Measurements from ENCODE around the gene GNL1. TPM values are rescaled to one million over a fixed set of nuclear protein-coding genes. Genes with fewer than 3 reads are reported as not detected.

The GNL1 gene
- polyA plus RNA-seq, 1 of the 3 experiments (the other 2 are of a cell fraction), result 36.4 TPM

DNA sequence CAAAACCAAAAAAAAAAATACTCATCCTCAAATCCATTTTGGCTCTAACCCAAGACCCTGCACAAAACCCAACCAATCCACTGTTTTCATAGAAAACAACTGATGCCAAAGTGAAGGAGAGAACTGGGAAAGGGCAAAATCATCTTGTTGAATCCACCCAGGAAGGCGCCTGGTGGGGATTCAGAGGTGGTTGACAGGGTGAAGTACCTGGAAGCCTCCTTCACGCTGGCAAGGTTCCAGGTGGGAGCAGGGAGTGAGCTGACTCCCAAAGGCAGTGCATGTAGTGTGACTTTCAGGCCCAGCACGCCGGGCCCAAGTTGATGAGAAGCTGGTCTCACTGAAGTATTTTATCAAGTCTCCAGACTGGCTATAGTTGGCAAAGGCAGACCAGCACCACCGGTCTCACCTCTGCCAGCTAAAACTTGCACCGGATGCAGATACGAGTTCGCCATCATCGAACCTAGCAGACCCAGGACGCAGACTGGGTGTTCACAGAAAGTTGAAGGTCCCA lies 44.2 kb upstream of the GNL1 start:
- 0 out of 4 replicates have a peak overlapping the region, but pooled peaks of 1 of the 2 experiments have one; percentile 13 for H3K27ac ChIP-seq (ENCODE audit: low read depth in 2 of 2, low read length in 1 of 2)
- no peaks in the 10 kb centered on the region for H3K79me2 ChIP-seq (ENCODE audit: insufficient read depth)
- H3K36me3 ChIP-seq (replicated peaks in 1 of 2; ENCODE audit: control insufficient read depth in 1 of 2, insufficient read depth in 2 of 2, low read length in 1 of 2), result peaks cover 33 to 52% of the 10 kb centered on the region in 2 experiments
- H4K20me1 ChIP-seq (ENCODE audit: insufficient read depth), result no peaks in the 10 kb centered on the region
- H3K9me3 ChIP-seq, result no peaks in the 10 kb centered on the region
- H3F3A ChIP-seq (replicated peaks; ENCODE audit: insufficient read depth), result peaks cover 35% of the 10 kb centered on the region
- no peak for DNase-seq
- no peak overlapping the region for H2AFZ ChIP-seq (ENCODE audit: low read depth)
- CTCF ChIA-PET, result interaction anchor here (1.4 to 9.9 kb wide), 4 partner anchors 10 to 56 kb away, joined by 5 to 118 read pairs (median 12); no protein-coding TSS in a partner anchor
- POLR2A ChIA-PET, result interaction anchor here (1.2 to 2.4 kb wide), 5 partner anchors 7 to 13 kb away, joined by 3 to 18 read pairs (median 6); no protein-coding TSS in a partner anchor
- no peak overlapping the region for H3K4me3 ChIP-seq (ENCODE audit: low read depth in 2 of 2, low read length in 1 of 2)
- H3K9me2 ChIP-seq, result no peaks in the 10 kb centered on the region
- H3K4me2 ChIP-seq, result no peak overlapping the region
- TF ChIP-seq FOXM1 (IDR thresholded peaks at IDR 0.05; ENCODE audit: low read depth) (no peak), MEF2A (IDR thresholded peaks at IDR 0.05; ENCODE audit: borderline replicate concordance, low read depth) (no peak), SMC3 (IDR thresholded peaks at IDR 0.05; ENCODE audit: low read depth, low read length) (no peak), POLR2AphosphoS5 (IDR thresholded peaks at IDR 0.05; ENCODE audit: low read depth, low read length) (peak; percentile 29; the same call in 1 of the 2 replicates), NRF1 (IDR thresholded peaks at IDR 0.05; ENCODE audit: low read depth, low read length) (no peak), GABPA (IDR thresholded peaks at IDR 0.05; ENCODE audit: low read depth) (no peak), FOSL2 (IDR thresholded peaks at IDR 0.05; ENCODE audit: borderline replicate concordance, low read depth) (no peak), NFIC (IDR thresholded peaks at IDR 0.05; ENCODE audit: borderline replicate concordance) (0 out of 2 replicates have a peak, but pooled peaks have one; percentile 7), TEAD4 (IDR thresholded peaks at IDR 0.05; ENCODE audit: borderline replicate concordance, insufficient read depth) (no peak)
- TF ChIP-seq, protein P1, sequence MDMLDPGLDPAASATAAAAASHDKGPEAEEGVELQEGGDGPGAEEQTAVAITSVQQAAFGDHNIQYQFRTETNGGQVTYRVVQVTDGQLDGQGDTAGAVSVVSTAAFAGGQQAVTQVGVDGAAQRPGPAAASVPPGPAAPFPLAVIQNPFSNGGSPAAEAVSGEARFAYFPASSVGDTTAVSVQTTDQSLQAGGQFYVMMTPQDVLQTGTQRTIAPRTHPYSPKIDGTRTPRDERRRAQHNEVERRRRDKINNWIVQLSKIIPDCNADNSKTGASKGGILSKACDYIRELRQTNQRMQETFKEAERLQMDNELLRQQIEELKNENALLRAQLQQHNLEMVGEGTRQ (IDR thresholded peaks at IDR 0.05; ENCODE audit: borderline replicate concordance, low read depth, low read length), result no peak
- TF ChIP-seq, protein P2, sequence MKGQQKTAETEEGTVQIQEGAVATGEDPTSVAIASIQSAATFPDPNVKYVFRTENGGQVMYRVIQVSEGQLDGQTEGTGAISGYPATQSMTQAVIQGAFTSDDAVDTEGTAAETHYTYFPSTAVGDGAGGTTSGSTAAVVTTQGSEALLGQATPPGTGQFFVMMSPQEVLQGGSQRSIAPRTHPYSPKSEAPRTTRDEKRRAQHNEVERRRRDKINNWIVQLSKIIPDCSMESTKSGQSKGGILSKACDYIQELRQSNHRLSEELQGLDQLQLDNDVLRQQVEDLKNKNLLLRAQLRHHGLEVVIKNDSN (IDR thresholded peaks at IDR 0.05; ENCODE audit: borderline replicate concordance, low read depth), result no peak
- TF ChIP-seq, protein P3, sequence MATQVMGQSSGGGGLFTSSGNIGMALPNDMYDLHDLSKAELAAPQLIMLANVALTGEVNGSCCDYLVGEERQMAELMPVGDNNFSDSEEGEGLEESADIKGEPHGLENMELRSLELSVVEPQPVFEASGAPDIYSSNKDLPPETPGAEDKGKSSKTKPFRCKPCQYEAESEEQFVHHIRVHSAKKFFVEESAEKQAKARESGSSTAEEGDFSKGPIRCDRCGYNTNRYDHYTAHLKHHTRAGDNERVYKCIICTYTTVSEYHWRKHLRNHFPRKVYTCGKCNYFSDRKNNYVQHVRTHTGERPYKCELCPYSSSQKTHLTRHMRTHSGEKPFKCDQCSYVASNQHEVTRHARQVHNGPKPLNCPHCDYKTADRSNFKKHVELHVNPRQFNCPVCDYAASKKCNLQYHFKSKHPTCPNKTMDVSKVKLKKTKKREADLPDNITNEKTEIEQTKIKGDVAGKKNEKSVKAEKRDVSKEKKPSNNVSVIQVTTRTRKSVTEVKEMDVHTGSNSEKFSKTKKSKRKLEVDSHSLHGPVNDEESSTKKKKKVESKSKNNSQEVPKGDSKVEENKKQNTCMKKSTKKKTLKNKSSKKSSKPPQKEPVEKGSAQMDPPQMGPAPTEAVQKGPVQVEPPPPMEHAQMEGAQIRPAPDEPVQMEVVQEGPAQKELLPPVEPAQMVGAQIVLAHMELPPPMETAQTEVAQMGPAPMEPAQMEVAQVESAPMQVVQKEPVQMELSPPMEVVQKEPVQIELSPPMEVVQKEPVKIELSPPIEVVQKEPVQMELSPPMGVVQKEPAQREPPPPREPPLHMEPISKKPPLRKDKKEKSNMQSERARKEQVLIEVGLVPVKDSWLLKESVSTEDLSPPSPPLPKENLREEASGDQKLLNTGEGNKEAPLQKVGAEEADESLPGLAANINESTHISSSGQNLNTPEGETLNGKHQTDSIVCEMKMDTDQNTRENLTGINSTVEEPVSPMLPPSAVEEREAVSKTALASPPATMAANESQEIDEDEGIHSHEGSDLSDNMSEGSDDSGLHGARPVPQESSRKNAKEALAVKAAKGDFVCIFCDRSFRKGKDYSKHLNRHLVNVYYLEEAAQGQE (IDR thresholded peaks at IDR 0.05; ENCODE audit: low read depth, low read length), result no peak
- TF ChIP-seq, protein P4, sequence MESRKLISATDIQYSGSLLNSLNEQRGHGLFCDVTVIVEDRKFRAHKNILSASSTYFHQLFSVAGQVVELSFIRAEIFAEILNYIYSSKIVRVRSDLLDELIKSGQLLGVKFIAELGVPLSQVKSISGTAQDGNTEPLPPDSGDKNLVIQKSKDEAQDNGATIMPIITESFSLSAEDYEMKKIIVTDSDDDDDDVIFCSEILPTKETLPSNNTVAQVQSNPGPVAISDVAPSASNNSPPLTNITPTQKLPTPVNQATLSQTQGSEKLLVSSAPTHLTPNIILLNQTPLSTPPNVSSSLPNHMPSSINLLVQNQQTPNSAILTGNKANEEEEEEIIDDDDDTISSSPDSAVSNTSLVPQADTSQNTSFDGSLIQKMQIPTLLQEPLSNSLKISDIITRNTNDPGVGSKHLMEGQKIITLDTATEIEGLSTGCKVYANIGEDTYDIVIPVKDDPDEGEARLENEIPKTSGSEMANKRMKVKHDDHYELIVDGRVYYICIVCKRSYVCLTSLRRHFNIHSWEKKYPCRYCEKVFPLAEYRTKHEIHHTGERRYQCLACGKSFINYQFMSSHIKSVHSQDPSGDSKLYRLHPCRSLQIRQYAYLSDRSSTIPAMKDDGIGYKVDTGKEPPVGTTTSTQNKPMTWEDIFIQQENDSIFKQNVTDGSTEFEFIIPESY (IDR thresholded peaks at IDR 0.05; ENCODE audit: borderline replicate concordance, low read depth), result no peak
- no peaks in the 10 kb centered on the region for H3K4me1 ChIP-seq (ENCODE audit: control insufficient read depth in 1 of 2, insufficient read depth in 2 of 2, low read depth in 1 of 2, low read length in 1 of 2)
- no peaks in the 10 kb centered on the region for H3K27me3 ChIP-seq (ENCODE audit: insufficient read depth)
- no peak overlapping the region for H3K9ac ChIP-seq
- WGBS (ENCODE audit: low lambda C conversion rate), result 96% methylated on average over 6 of the region's 10 CpGs

Data from SK-N-SH (cell line).